Activated T-helper 1 cell treated with anti-CD3 and anti-CD28 coated beads, Interleukin-2, amount 50 U/mL, for 16 hours (primary cell): ENCODE results near the gene C19orf44.
"Not testable (repeated sequence)": the region's sequence is repeated elsewhere in the genome, so short reads cannot be mapped to it uniquely, and the experiment has no call there.

Source experiments
- DNase-seq, 2 donors: peaks; one replicate each; pipeline ENCODE4 v3.0.0-alpha.2; 2020; ENCODE audit warnings: low read depth in 1 of 2, low spot score in 1 of 2

The C19orf44 gene

GRCh38 chr19:16532440-16533234 is 36.4 kb downstream of the C19orf44 start:
- no peak for DNase-seq

- DNase-seq: no peak
Measured at GRCh38 chr19:16535381-16535780, 39.2 kb downstream of the C19orf44 start.

GRCh38 chr19:16536130-16536529 is 39.9 kb downstream of the C19orf44 start:
- no peak for DNase-seq

- no peak for DNase-seq
Measured at GRCh38 chr19:16537111-16537510, 40.9 kb downstream of the C19orf44 start.

- DNase-seq: no peak
Measured at GRCh38 chr19:16540948-16541347, 44.8 kb downstream of the C19orf44 start.

GRCh38 chr19:16541526-16542044 is 45.4 kb downstream of the C19orf44 start:
- DNase-seq: no peak

- peak; percentile 91 for DNase-seq
Measured at GRCh38 chr19:16542045-16542909, 46.1 kb downstream of the C19orf44 start, which contains the start of gene CHERP. CHERP (minus strand) TSS chr19:16542437; CDS start chr19:16542378, 59 bp downstream.

GRCh38 chr19:16542910-16543472 is 46.8 kb downstream of the C19orf44 start:
- DNase-seq: no peak

GRCh38 chr19:16543734-16544133 is 47.5 kb downstream of the C19orf44 start:
- DNase-seq: not testable (repeated sequence)

- DNase-seq: no peak
Measured at GRCh38 chr19:16544473-16545231, 48.5 kb downstream of the C19orf44 start.

- no peak for DNase-seq
Measured at GRCh38 chr19:16548956-16549355, 52.8 kb downstream of the C19orf44 start.

- DNase-seq: not testable (repeated sequence)
Measured at GRCh38 chr19:16551902-16552301, 55.7 kb downstream of the C19orf44 start.

GRCh38 chr19:16554776-16555175 is 58.6 kb downstream of the C19orf44 start:
- DNase-seq: no peak

GRCh38 chr19:16559780-16560276 is 63.6 kb downstream of the C19orf44 start:
- DNase-seq: no peak

- DNase-seq: no peak
Measured at GRCh38 chr19:16561382-16561781, 65.2 kb downstream of the C19orf44 start.

- DNase-seq: no peak
Measured at GRCh38 chr19:16562608-16563025, 66.4 kb downstream of the C19orf44 start.

GRCh38 chr19:16564842-16565241 is 68.6 kb downstream of the C19orf44 start:
- DNase-seq: no peak

- peak; percentile 57 to 64 for DNase-seq
Measured at GRCh38 chr19:16566161-16566560, 70.0 kb downstream of the C19orf44 start.

- no peak for DNase-seq
Measured at GRCh38 chr19:16566702-16567101, 70.5 kb downstream of the C19orf44 start.

- no peak for DNase-seq
Measured at GRCh38 chr19:16569609-16570320, 73.6 kb downstream of the C19orf44 start.
